ENCODE data around the gene PRDM16.

Gene PRDM16

DNA sequence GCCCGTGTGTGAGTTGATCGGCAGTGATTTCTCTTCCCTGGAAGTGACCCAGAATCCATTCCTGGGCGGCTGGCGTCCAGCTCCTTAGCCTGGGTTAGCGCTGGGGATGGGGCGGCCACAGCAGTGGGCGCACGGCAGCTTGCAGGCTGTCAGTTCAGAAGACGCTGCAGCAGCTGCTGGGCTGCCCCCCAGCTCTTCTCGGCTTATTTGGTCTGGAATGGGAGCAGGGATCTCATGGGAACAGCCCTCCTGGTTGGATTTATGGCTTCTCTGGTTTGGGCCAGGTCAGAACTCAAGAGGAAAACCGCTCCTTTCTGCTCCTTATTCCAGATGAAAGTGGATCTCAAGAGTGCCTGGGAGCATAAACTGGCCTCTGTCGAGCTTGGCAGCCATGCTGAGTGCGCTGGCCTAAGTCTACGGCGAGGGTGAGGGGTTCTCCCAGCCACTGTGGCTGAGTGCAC, 148.2 kb downstream of the PRDM16 start:
- H3K9me3 ChIP-seq (ENCODE audit: control insufficient read depth, insufficient read depth, low read depth, low read length), result no peaks in the 10 kb centered on the region
- no peaks in the 10 kb centered on the region for H3K36me3 ChIP-seq (ENCODE audit: control insufficient read depth in 2 of 2, insufficient read depth in 1 of 2, low read length in 2 of 2)
- no peak for TF ChIP-seq ZNF558 (tag by site-specific recombination; IDR thresholded peaks at IDR 0.05)
- ChIA-PET POLR2A (no interaction called here), CTCF (no interaction called here)
- H3K4me3 ChIP-seq (ENCODE audit: low read depth, low read length), result no peak overlapping the region
- H3K4me1 ChIP-seq (ENCODE audit: control insufficient read depth, insufficient read depth, low read length), result no peaks in the 10 kb centered on the region
- no peak overlapping the region for H3K27ac ChIP-seq (ENCODE audit: extremely low read depth, low read depth, low read length)

- CTCF ChIA-PET, result no interaction called here
Measured at GRCh38 chr1:3217979-3218679, 149.1 kb downstream of the PRDM16 start.

GRCh38 chr1:3219005-3219790, 150.2 kb downstream of the PRDM16 start:
- H3K4me3 ChIP-seq (ENCODE audit: low read depth, low read length), result no peak overlapping the region
- POLR2A ChIA-PET, result no interaction called here
- CTCF ChIA-PET, result no interaction called here
- TF ChIP-seq KLF1 (tag by site-specific recombination; IDR thresholded peaks at IDR 0.05) (no peak), MEIS1 (CRISPR knock-in tag; IDR thresholded peaks at IDR 0.05; ENCODE audit: borderline replicate concordance) (no peak), GLI2 (tag by site-specific recombination; IDR thresholded peaks at IDR 0.05; ENCODE audit: borderline replicate concordance, low read depth) (no peak), ZNF292 (tag by site-specific recombination; IDR thresholded peaks at IDR 0.05; ENCODE audit: borderline replicate concordance, low read depth) (no peak), ZNF112 (tag by site-specific recombination; IDR thresholded peaks at IDR 0.05) (no peak), GLI4 (tag by site-specific recombination; IDR thresholded peaks at IDR 0.05) (no peak), KLF8 (tag by site-specific recombination; IDR thresholded peaks at IDR 0.05) (no peak), ZNF114 (tag by site-specific recombination; IDR thresholded peaks at IDR 0.05) (no peak), ZBTB48 (tag by site-specific recombination; IDR thresholded peaks at IDR 0.05) (no peak)
- H3K27ac ChIP-seq (ENCODE audit: extremely low read depth, low read depth, low read length), result no peak overlapping the region
- no peaks in the 10 kb centered on the region for H3K36me3 ChIP-seq (ENCODE audit: control insufficient read depth in 2 of 2, insufficient read depth in 1 of 2, low read length in 2 of 2)
- no peaks in the 10 kb centered on the region for H3K4me1 ChIP-seq (ENCODE audit: control insufficient read depth, insufficient read depth, low read length)
- H3K9me3 ChIP-seq (ENCODE audit: control insufficient read depth, insufficient read depth, low read depth, low read length), result no peaks in the 10 kb centered on the region

More at GRCh38 chr1:3217979-3218679, 149.1 kb downstream of the PRDM16 start:
- Histone ChIP-seq H3K9me3 (ENCODE audit: control insufficient read depth, insufficient read depth, low read depth, low read length) (no peaks in the 10 kb centered on the region), H3K4me3 (ENCODE audit: low read depth, low read length) (no peak overlapping the region), H3K4me1 (ENCODE audit: control insufficient read depth, insufficient read depth, low read length) (no peaks in the 10 kb centered on the region), H3K27ac (ENCODE audit: extremely low read depth, low read depth, low read length) (no peak overlapping the region), H3K36me3 (ENCODE audit: control insufficient read depth in 2 of 2, insufficient read depth in 1 of 2, low read length in 2 of 2) (no peaks in the 10 kb centered on the region)
- POLR2A ChIA-PET, result no interaction called here
- no peak for TF ChIP-seq SETDB1 (IDR thresholded peaks at IDR 0.05; ENCODE audit: insufficient read length, low read length)
- TF ChIP-seq ZBTB20 (tag by site-specific recombination; IDR thresholded peaks at IDR 0.05), result no peak
- TF ChIP-seq ZNF548 (tag by site-specific recombination; IDR thresholded peaks at IDR 0.05), result no peak
- TF ChIP-seq ZNF837 (tag by site-specific recombination; IDR thresholded peaks at IDR 0.05), result no peak

- no peaks in the 10 kb centered on the region for H3K4me1 ChIP-seq (ENCODE audit: control insufficient read depth, insufficient read depth, low read length)
- TF ChIP-seq GLI4 (tag by site-specific recombination; IDR thresholded peaks at IDR 0.05) (no peak), ZSCAN30 (tag by site-specific recombination; IDR thresholded peaks at IDR 0.05) (no peak), ZNF785 (tag by site-specific recombination; IDR thresholded peaks at IDR 0.05) (no peak), ZNF624 (tag by site-specific recombination; IDR thresholded peaks at IDR 0.05) (no peak), ZBTB1 (tag by site-specific recombination; IDR thresholded peaks at IDR 0.05) (no peak), ZNF701 (tag by site-specific recombination; IDR thresholded peaks at IDR 0.05) (no peak), ZNF211 (tag by site-specific recombination; IDR thresholded peaks at IDR 0.05; ENCODE audit: low read depth) (no peak)
- CTCF ChIA-PET, result no interaction called here
- no peaks in the 10 kb centered on the region for H3K36me3 ChIP-seq (ENCODE audit: control insufficient read depth in 2 of 2, insufficient read depth in 1 of 2, low read length in 2 of 2)
- no peak overlapping the region for H3K4me3 ChIP-seq (ENCODE audit: low read depth, low read length)
- H3K27ac ChIP-seq (ENCODE audit: extremely low read depth, low read depth, low read length), result no peak overlapping the region
- H3K9me3 ChIP-seq (ENCODE audit: control insufficient read depth, insufficient read depth, low read depth, low read length), result no peaks in the 10 kb centered on the region
- POLR2A ChIA-PET, result no interaction called here
Measured at GRCh38 chr1:3219791-3220467, 150.9 kb downstream of the PRDM16 start.
